PC-9 (cell line): ENCODE results near the gene DDR2. TPM values are rescaled to one million over a fixed set of nuclear protein-coding genes. Genes with fewer than 3 reads are reported as not detected.

ENCODE experiments used
- BruUV-seq: library from RNA; stranded (reverse); fragments of 400-500 nt; replicated peaks from 2 replicates; lab custom pipeline; 2021; lab: Mats Ljungman, UMichigan
- CTCF ChIA-PET: fragments of 300-600 bp; sonication (Branson Sonifier 250); formaldehyde crosslinking; loops from one replicate; lab custom pipeline; 2022; ENCODE audit warnings: antibody characterized with exemption; lab: Charles Lee
- POLR2A ChIA-PET: fragments of 300-600 bp; sonication (Branson Sonifier 250); formaldehyde crosslinking; loops from one replicate; lab custom pipeline; 2022; ENCODE audit warnings: antibody characterized with exemption; ENCODE audit not compliant: unreplicated experiment; lab: Charles Lee
- DNase-seq, 2 experiments: peaks; one replicate each; pipeline versions ENCODE4 v3.0.0 to v3.0.0-alpha.2; 2015 to 2022; ENCODE audit warnings: mixed read lengths in 1 of 2
- H2AFZ ChIP-seq: fragments of 200-600 bp; sonication (generic); 2 replicates; pipeline ENCODE4 v1.8.1; 2017; ENCODE audit warnings: antibody characterized with exemption
- H3F3A ChIP-seq: fragments of 200-600 bp; sonication (generic); 2 replicates; pipeline ENCODE4 v1.8.1; 2017; ENCODE audit warnings: antibody characterized with exemption, mild to moderate bottlenecking, low read depth; ENCODE audit not compliant: insufficient read depth
- H3K27ac ChIP-seq: fragments of 200-600 bp; sonication (generic); 2 replicates; pipeline ENCODE4 v1.6.1; 2016; ENCODE audit warnings: mixed run types
- H3K27me3 ChIP-seq: fragments of 200-600 bp; sonication (generic); 2 replicates; pipeline ENCODE4 v1.6.1; 2016; ENCODE audit warnings: low read depth, mixed run types; ENCODE audit not compliant: insufficient read depth
- H3K36me3 ChIP-seq: fragments of 200-600 bp; sonication (generic); 2 replicates; pipeline ENCODE4 v1.6.1; 2016; ENCODE audit warnings: low read depth, mixed run types
- H3K4me1 ChIP-seq: fragments of 200-600 bp; sonication (generic); replicated peaks from 2 replicates; pipeline ENCODE4 v1.6.1; 2016; ENCODE audit warnings: mixed run types; ENCODE audit not compliant: insufficient read depth
- H3K4me2 ChIP-seq: fragments of 200-600 bp; sonication (generic); 2 replicates; pipeline ENCODE4 v1.6.1; 2017; ENCODE audit warnings: mixed run types
- H3K4me3 ChIP-seq: fragments of 200-600 bp; sonication (generic); 2 replicates; pipeline ENCODE4 v1.6.1; 2016; ENCODE audit warnings: mixed run types
- H3K79me2 ChIP-seq: fragments of 200-600 bp; sonication (generic); 2 replicates; pipeline ENCODE4 v1.6.1; 2017; ENCODE audit warnings: low read depth, mixed run types
- H3K9me2 ChIP-seq: fragments of 200-600 bp; sonication (generic); 2 replicates; pipeline ENCODE4 v1.8.1; 2017; ENCODE audit warnings: mild to moderate bottlenecking; ENCODE audit not compliant: insufficient read depth
- H3K9me3 ChIP-seq: fragments of 200-600 bp; sonication (generic); 2 replicates; pipeline ENCODE4 v1.8.1; 2016; ENCODE audit warnings: low read depth; ENCODE audit not compliant: insufficient read depth
- H4K20me1 ChIP-seq: fragments of 200-600 bp; sonication (generic); 2 replicates; pipeline ENCODE4 v1.8.1; 2017; ENCODE audit not compliant: insufficient read depth
- CTCF ChIP-seq: fragments of 200-600 bp; sonication (generic); conservative IDR thresholded peaks from 2 replicates; pipeline ENCODE4 v1.6.1; 2017; ENCODE audit warnings: mixed run types, antibody characterized with exemption, mild to moderate bottlenecking, moderate library complexity
- EZH2 ChIP-seq: fragments of 200-600 bp; sonication (generic); IDR thresholded peaks from 2 replicates; pipeline ENCODE4 v1.8.0; 2017; ENCODE audit warnings: antibody characterized with exemption, low read depth
- intact Hi-C: fragments of 100-400 bp; cut with micrococcal nuclease; formaldehyde crosslinking; loops from one replicate; pipeline ENCODE4 v1.10.0; 2022; ENCODE audit not compliant: unreplicated experiment
- total RNA-seq: library from RNA; stranded (reverse); gene quantifications from 2 replicates; pipeline ENCODE4 v1.2.3, GENCODE V29; 2021

The DDR2 gene
- total RNA-seq, 1 experiment from 2014 or later = 0.35 TPM

DNA sequence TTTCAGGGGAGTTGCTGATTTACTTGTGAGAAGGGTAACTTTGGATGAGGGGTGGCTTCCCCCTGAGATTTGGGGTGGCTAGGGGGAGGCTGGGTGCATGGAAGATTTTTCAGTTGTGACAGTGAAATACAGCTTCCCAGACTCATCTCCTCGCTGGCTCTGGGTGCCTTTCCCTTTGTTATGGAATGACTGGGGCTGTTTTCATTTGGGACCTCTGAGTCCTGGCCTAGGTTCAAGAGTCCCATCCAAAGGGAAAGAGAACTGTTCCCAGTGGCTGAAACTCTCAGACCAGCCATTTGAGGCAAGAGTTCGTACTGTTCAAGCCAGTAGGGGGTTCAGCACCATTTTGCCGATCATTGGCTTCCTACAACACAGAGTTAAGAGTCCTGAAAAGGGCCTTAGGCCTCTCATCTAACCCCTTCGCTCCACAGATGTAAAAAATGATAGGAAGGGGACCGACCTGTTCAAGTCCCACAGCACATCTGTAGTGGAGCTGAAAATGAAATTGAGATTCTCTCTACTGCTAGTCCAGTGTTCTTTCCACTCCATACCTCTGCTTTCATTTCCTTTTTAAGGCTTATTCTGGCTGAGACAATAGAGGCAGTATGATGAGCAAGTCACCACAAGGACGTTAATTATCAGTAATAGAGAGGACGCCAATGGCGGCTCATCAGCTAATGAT lies 958 bp downstream of the DDR2 start:
- ChIA-PET POLR2A (no interaction called here), CTCF (no interaction called here)
- H3K27ac ChIP-seq = no peak overlapping the region

GRCh38 chr1:162635418-162635817 lies 3.2 kb downstream of the DDR2 start:
- Histone ChIP-seq H3K9me2 (no peaks in the 10 kb centered on the region; the same call in 1 of the 2 replicates), H3K4me1 (no peaks in the 10 kb centered on the region), H3K79me2 (no peaks in the 10 kb centered on the region), H3F3A (no peaks in the 10 kb centered on the region), H3K4me3 (no peak overlapping the region), H4K20me1 (no peaks in the 10 kb centered on the region), H3K4me2 (no peak overlapping the region), H3K27ac (no peak overlapping the region), H3K9me3 (no peaks in the 10 kb centered on the region), H3K27me3 (no peaks in the 10 kb centered on the region), H3K36me3 (no peaks in the 10 kb centered on the region), H2AFZ (no peak overlapping the region)
- intact Hi-C loops = loop anchor here (10.0 kb wide), 1 partner anchor 89 kb away; no protein-coding TSS in a partner anchor
- no peak for DNase-seq
- BruUV-seq = no TSS peak
- TF ChIP-seq CTCF (no peak), EZH2 (no peak)
- CTCF ChIA-PET = no interaction called here
- POLR2A ChIA-PET = no interaction called here

More for the DNA sequence above, 958 bp downstream of the DDR2 start:
- H3F3A ChIP-seq = no peaks in the 10 kb centered on the region
- no peak overlapping the region for H3K4me3 ChIP-seq
- no peaks in the 10 kb centered on the region for H3K9me3 ChIP-seq
- no peaks in the 10 kb centered on the region for H3K27me3 ChIP-seq
- H3K9me2 ChIP-seq = no peaks in the 10 kb centered on the region
- no peak for TF ChIP-seq CTCF
- TF ChIP-seq EZH2 = no peak
- no peak overlapping the region for H3K4me2 ChIP-seq
- DNase-seq = no peak
- no peaks in the 10 kb centered on the region for H3K4me1 ChIP-seq
- no peak overlapping the region for H2AFZ ChIP-seq
- H4K20me1 ChIP-seq = no peaks in the 10 kb centered on the region
- no TSS peak for BruUV-seq
- intact Hi-C loops = loop anchor here (10.0 kb wide), 1 partner anchor 92 kb away; no protein-coding TSS in a partner anchor
- H3K36me3 ChIP-seq = no peaks in the 10 kb centered on the region
- H3K79me2 ChIP-seq = no peaks in the 10 kb centered on the region

- Histone ChIP-seq H4K20me1 (no peaks in the 10 kb centered on the region), H3K79me2 (no peaks in the 10 kb centered on the region), H3K4me1 (no peaks in the 10 kb centered on the region), H3K4me3 (no peak overlapping the region), H3K4me2 (no peak overlapping the region), H3F3A (no peaks in the 10 kb centered on the region), H3K9me2 (no peaks in the 10 kb centered on the region; the same call in 1 of the 2 replicates), H3K36me3 (no peaks in the 10 kb centered on the region), H3K27ac (no peak overlapping the region), H2AFZ (no peak overlapping the region), H3K9me3 (no peaks in the 10 kb centered on the region), H3K27me3 (no peaks in the 10 kb centered on the region)
- BruUV-seq = no TSS peak
- no peak for DNase-seq
- TF ChIP-seq CTCF = no peak
- TF ChIP-seq EZH2 = no peak
- CTCF ChIA-PET = no interaction called here
- POLR2A ChIA-PET = no interaction called here
- intact Hi-C loops = loop anchor here (10.0 kb wide), 1 partner anchor 85 kb away; no protein-coding TSS in a partner anchor
Observed at GRCh38 chr1:162639718-162640117, 7.5 kb downstream of the DDR2 start.
